SK-N-SH (cell line): ENCODE data around the gene POLR3E. TPM values are rescaled to one million over a fixed set of nuclear protein-coding genes. Genes with fewer than 3 reads are reported as not detected.

Source experiments
- CTCF ChIA-PET: fragments of 300-600, 350-600 bp; formaldehyde crosslinking; extraction: SDS; loops from one replicate; lab custom pipeline; 2021; lab: Yijun Ruan, JAX
- POLR2A ChIA-PET: fragments of 350-600 bp; sonication (Branson Sonifier 250); formaldehyde crosslinking; extraction: SDS; loops from one replicate; lab custom pipeline; 2020; ENCODE audit warnings: antibody characterized with exemption, inconsistent platforms; lab: Yijun Ruan, JAX
- DNase-seq: peaks from one replicate; pipeline ENCODE4 v3.0.0; 2012
- H2AFZ ChIP-seq: fragments of 200-600 bp; sonication (generic); 2 replicates; pipeline ENCODE4 v1.8.1; 2016; ENCODE audit warnings: antibody characterized with exemption, mild to moderate bottlenecking, low read depth
- H3F3A ChIP-seq: fragments of 200-600 bp; sonication (generic); replicated peaks from 2 replicates; pipeline ENCODE3; 2016; ENCODE audit warnings: antibody characterized with exemption, mild to moderate bottlenecking; ENCODE audit not compliant: insufficient read depth
- H3K27ac ChIP-seq, 2 experiments: fragments of 200-500 bp in 1 of 2; fragments of 200-600 bp in 1 of 2; sonication (Bioruptor generic) in 1 of 2; sonication (generic), shearing (Covaris generic) in 1 of 2; 2 replicates each; pipeline versions ENCODE4 v1.5.1 to v1.6.1; 2014 to 2016; ENCODE audit warnings: low read depth in 2 of 2, inconsistent platforms in 1 of 2, low read length in 1 of 2, mild to moderate bottlenecking in 1 of 2, mixed read lengths in 1 of 2
- H3K27me3 ChIP-seq: fragments of 200-600 bp; sonication (generic), shearing (Covaris generic); 2 replicates; pipeline ENCODE4 v1.6.1; 2016; ENCODE audit warnings: mixed run types; ENCODE audit not compliant: insufficient read depth
- H3K36me3 ChIP-seq, 2 experiments: fragments of 200-500 bp in 1 of 2; fragments of 200-600 bp in 1 of 2; sonication (Bioruptor generic) in 1 of 2; sonication (generic) in 1 of 2; replicated peaks in 1 of 2; 2 replicates each; pipeline versions ENCODE3 to v1.5.1; 2014 to 2016; ENCODE audit warnings: low read length in 1 of 2, mild to moderate bottlenecking in 1 of 2; ENCODE audit not compliant: insufficient read depth in 2 of 2, control insufficient read depth in 1 of 2
- H3K4me1 ChIP-seq, 2 experiments: fragments of 200-500 bp in 1 of 2; fragments of 200-600 bp in 1 of 2; sonication (Bioruptor generic) in 1 of 2; sonication (generic), shearing (Covaris generic) in 1 of 2; 2 replicates each; pipeline versions ENCODE4 v1.5.1 to v1.6.1; 2014 to 2016; ENCODE audit warnings: low read depth in 1 of 2, low read length in 1 of 2, mixed run types in 1 of 2; ENCODE audit not compliant: insufficient read depth in 2 of 2, control insufficient read depth in 1 of 2
- H3K4me2 ChIP-seq: fragments of 200-600 bp; sonication (generic), shearing (Covaris generic); 2 replicates; pipeline ENCODE4 v1.6.1; 2017; ENCODE audit warnings: mixed run types
- H3K4me3 ChIP-seq, 2 experiments: fragments of 200-500 bp in 1 of 2; fragments of 200-600 bp in 1 of 2; sonication (Bioruptor generic) in 1 of 2; sonication (generic), shearing (Covaris generic) in 1 of 2; 2 replicates each; pipeline versions ENCODE4 v1.5.1 to v1.8.1; 2014 to 2016; ENCODE audit warnings: low read depth in 2 of 2, inconsistent platforms in 1 of 2, low read length in 1 of 2, mild to moderate bottlenecking in 1 of 2, mixed read lengths in 1 of 2, moderate library complexity in 1 of 2
- H3K79me2 ChIP-seq: fragments of 200-600 bp; sonication (generic); 2 replicates; pipeline ENCODE4 v1.8.1; 2017; ENCODE audit warnings: mild to moderate bottlenecking; ENCODE audit not compliant: insufficient read depth
- H3K9ac ChIP-seq: fragments of 200-600 bp; sonication (generic); 2 replicates; pipeline ENCODE4 v1.6.1; 2017; ENCODE audit warnings: mixed run types
- H3K9me2 ChIP-seq: fragments of 200-600 bp; sonication (generic); 2 replicates; pipeline ENCODE4 v1.6.1; 2017; ENCODE audit warnings: mixed run types
- H3K9me3 ChIP-seq: fragments of 200-600 bp; sonication (generic); 2 replicates; pipeline ENCODE4 v1.6.1; 2017; ENCODE audit warnings: mixed run types, mild to moderate bottlenecking, moderate library complexity
- H4K20me1 ChIP-seq: fragments of 200-600 bp; sonication (generic); 2 replicates; pipeline ENCODE4 v1.6.1; 2017; ENCODE audit warnings: mild to moderate bottlenecking, mixed run types; ENCODE audit not compliant: insufficient read depth
- CHD2 ChIP-seq: fragments of 150-350 bp; IDR thresholded peaks from 2 replicates; pipeline ENCODE4 v1.6.1; 2018; ENCODE audit warnings: low read length; ENCODE audit not compliant: partially characterized antibody
- CTCF ChIP-seq: fragments of 200-600 bp; sonication (generic); IDR thresholded peaks from 2 replicates; pipeline ENCODE4 v1.6.1; 2017; ENCODE audit warnings: antibody characterized with exemption, mild to moderate bottlenecking, moderate library complexity
- ELF1 ChIP-seq: IDR thresholded peaks from 2 replicates; pipeline ENCODE4 v1.4.0; 2012
- FOSL2 ChIP-seq: IDR thresholded peaks from 2 replicates; pipeline ENCODE4 v1.4.0; 2012; ENCODE audit warnings: low read depth, mild to moderate bottlenecking, moderate library complexity, borderline replicate concordance
- FOXJ3 ChIP-seq: sonication (generic); formaldehyde crosslinking; IDR thresholded peaks from 2 replicates; pipeline ENCODE4 v1.5.1; 2020; ENCODE audit warnings: mild to moderate bottlenecking, missing genetic modification reagents
- FOXM1 ChIP-seq: IDR thresholded peaks from 2 replicates; pipeline ENCODE4 v1.4.0; 2012; ENCODE audit warnings: low read depth, mild to moderate bottlenecking
- JUND ChIP-seq: IDR thresholded peaks from 2 replicates; pipeline ENCODE4 v1.4.0; 2012
- MAX ChIP-seq: IDR thresholded peaks from 2 replicates; pipeline ENCODE4 v1.4.0; 2012; ENCODE audit warnings: low read depth
- MEF2A ChIP-seq: IDR thresholded peaks from 2 replicates; pipeline ENCODE4 v1.4.0; 2012; ENCODE audit warnings: low read depth, borderline replicate concordance
- NFIC ChIP-seq: IDR thresholded peaks from 2 replicates; pipeline ENCODE4 v1.4.0; 2012; ENCODE audit warnings: borderline replicate concordance
- NRF1 ChIP-seq: IDR thresholded peaks from 2 replicates; pipeline ENCODE4 v1.6.1; 2012; ENCODE audit warnings: low read depth, mild to moderate bottlenecking, low read length
- POLR2AphosphoS5 ChIP-seq: IDR thresholded peaks from 2 replicates; pipeline ENCODE4 v1.6.1; 2012; ENCODE audit warnings: low read depth, low read length
- RCOR1 ChIP-seq: fragments of 150-350 bp; IDR thresholded peaks from 2 replicates; pipeline ENCODE4 v1.6.1; 2017; ENCODE audit warnings: antibody characterized with exemption, low read length
- REST ChIP-seq: IDR thresholded peaks from 2 replicates; pipeline ENCODE4 v1.6.1; 2012; ENCODE audit warnings: mild to moderate bottlenecking, low read depth, low read length, moderate library complexity
- RXRA ChIP-seq: IDR thresholded peaks from 2 replicates; pipeline ENCODE4 v1.4.0; 2012; ENCODE audit warnings: low read depth, mild to moderate bottlenecking, borderline replicate concordance
- SIN3A ChIP-seq: IDR thresholded peaks from 2 replicates; pipeline ENCODE4 v1.6.1; 2012; ENCODE audit warnings: low read depth, mild to moderate bottlenecking, low read length, moderate library complexity, borderline replicate concordance
- SMC3 ChIP-seq: IDR thresholded peaks from 2 replicates; pipeline ENCODE4 v1.6.1; 2012; ENCODE audit warnings: low read depth, low read length, improper control_type of control experiment
- TAF1 ChIP-seq: IDR thresholded peaks from 2 replicates; pipeline ENCODE4 v1.6.1; 2012; ENCODE audit warnings: low read depth, mild to moderate bottlenecking, low read length, moderate library complexity, borderline replicate concordance
- TEAD4 ChIP-seq: IDR thresholded peaks from 2 replicates; pipeline ENCODE4 v1.4.0; 2012; ENCODE audit warnings: mild to moderate bottlenecking, borderline replicate concordance; ENCODE audit not compliant: insufficient read depth
- YY1 ChIP-seq: IDR thresholded peaks from 2 replicates; pipeline ENCODE4 v1.4.0; 2012; ENCODE audit warnings: low read depth, mild to moderate bottlenecking
- ZBTB33 ChIP-seq: IDR thresholded peaks from 2 replicates; pipeline ENCODE4 v1.4.0; 2012; ENCODE audit warnings: low read depth, borderline replicate concordance
- WGBS: methylation state at CpG from one replicate; pipeline ENCODE4 v1.1.6; 2017; ENCODE audit warnings: low lambda C conversion rate; 5-methylcytosine and 5-hydroxymethylcytosine counted together
- polyA plus RNA-seq, 3 experiments: library from polyadenylated mRNA; depleted of rRNA; stranded (reverse); fragments of >200 nt; gene quantifications; 2 replicates each; pipeline ENCODE4 v1.2.3, GENCODE V29; 2012
- TF ChIP-seq, protein P1 (sequence below): IDR thresholded peaks from 2 replicates; pipeline ENCODE4 v1.4.0; 2012; ENCODE audit warnings: low read depth, borderline replicate concordance
- TF ChIP-seq, protein P2 (sequence below): fragments of 150-350 bp; IDR thresholded peaks from 2 replicates; pipeline ENCODE4 v1.6.1; 2017; ENCODE audit warnings: antibody characterized with exemption, low read length, low read depth, borderline replicate concordance

Gene POLR3E
- polyA plus RNA-seq, 1 of the 3 experiments (the other 2 are of a cell fraction), result 59.6 TPM

GRCh38 chr16:22370038-22370820 is 73.0 kb downstream of the POLR3E start:
- Histone ChIP-seq H2AFZ (no peak overlapping the region), H3K36me3 (peaks cover 0 to 10% of the 10 kb centered on the region in 2 experiments), H3K9me3 (no peaks in the 10 kb centered on the region), H3K4me3 (0 out of 4 replicates have a peak overlapping the region, but pooled peaks of 1 of the 2 experiments have one; percentile 20), H3K27me3 (no peaks in the 10 kb centered on the region), H3K27ac (peak overlapping the region; percentile 73 to 91), H3K4me2 (peak overlapping the region; percentile 55), H3K9me2 (no peaks in the 10 kb centered on the region), H3K4me1 (peaks cover 7 to 38% of the 10 kb centered on the region in 2 experiments), H4K20me1 (peaks cover 72% of the 10 kb centered on the region), H3F3A (peaks cover 23% of the 10 kb centered on the region), H3K79me2 (peaks cover 89% of the 10 kb centered on the region), H3K9ac (peak overlapping the region; percentile 34)
- ChIA-PET CTCF (interaction anchor here (0.9 to 1.9 kb wide), 2 partner anchors 49 to 1213 kb away, joined by 3 to 7 read pairs; no protein-coding TSS in a partner anchor), POLR2A (no interaction called here)
- DNase-seq, result no peak
- WGBS, result 37% methylated on average over 2 of the region's 2 CpGs
- no peak for TF ChIP-seq TAF1
- no peak for TF ChIP-seq FOXM1
- no peak for TF ChIP-seq FOXJ3
- TF ChIP-seq FOSL2, result peak; percentile 76; the same call in 1 of the 2 replicates
- peak; percentile 51; the same call in 1 of the 2 replicates for TF ChIP-seq NFIC
- peak; percentile 43; the same call in 1 of the 2 replicates for TF ChIP-seq POLR2AphosphoS5
- TF ChIP-seq, protein P1, sequence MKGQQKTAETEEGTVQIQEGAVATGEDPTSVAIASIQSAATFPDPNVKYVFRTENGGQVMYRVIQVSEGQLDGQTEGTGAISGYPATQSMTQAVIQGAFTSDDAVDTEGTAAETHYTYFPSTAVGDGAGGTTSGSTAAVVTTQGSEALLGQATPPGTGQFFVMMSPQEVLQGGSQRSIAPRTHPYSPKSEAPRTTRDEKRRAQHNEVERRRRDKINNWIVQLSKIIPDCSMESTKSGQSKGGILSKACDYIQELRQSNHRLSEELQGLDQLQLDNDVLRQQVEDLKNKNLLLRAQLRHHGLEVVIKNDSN, result no peak
- no peak for TF ChIP-seq SMC3
- TF ChIP-seq TEAD4, result peak; percentile 48; the same call in 1 of the 2 replicates
- TF ChIP-seq ZBTB33, result no peak
- no peak for TF ChIP-seq RCOR1
- TF ChIP-seq REST, result no peak
- TF ChIP-seq CTCF, result no peak
- peak; percentile 22; the same call in 1 of the 2 replicates for TF ChIP-seq ELF1
- peak; percentile 83; the same call in 1 of the 2 replicates for TF ChIP-seq MEF2A
- TF ChIP-seq NRF1, result no peak
- TF ChIP-seq, protein P2, sequence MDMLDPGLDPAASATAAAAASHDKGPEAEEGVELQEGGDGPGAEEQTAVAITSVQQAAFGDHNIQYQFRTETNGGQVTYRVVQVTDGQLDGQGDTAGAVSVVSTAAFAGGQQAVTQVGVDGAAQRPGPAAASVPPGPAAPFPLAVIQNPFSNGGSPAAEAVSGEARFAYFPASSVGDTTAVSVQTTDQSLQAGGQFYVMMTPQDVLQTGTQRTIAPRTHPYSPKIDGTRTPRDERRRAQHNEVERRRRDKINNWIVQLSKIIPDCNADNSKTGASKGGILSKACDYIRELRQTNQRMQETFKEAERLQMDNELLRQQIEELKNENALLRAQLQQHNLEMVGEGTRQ, result no peak
- no peak for TF ChIP-seq SIN3A
- no peak for TF ChIP-seq CHD2
- TF ChIP-seq YY1, result no peak
- 0 out of 2 replicates have a peak, but pooled peaks have one; percentile 37 for TF ChIP-seq RXRA
- TF ChIP-seq JUND, result peak; percentile 68
- no peak for TF ChIP-seq MAX
